Cerebellar nuclear complex (tissue), 1 donor: ENCODE data around the gene FRMD4A.
"Not testable (repeated sequence)": the region's sequence is repeated elsewhere in the genome, so short reads cannot be mapped to it uniquely, and the experiment has no call there.

Experiments
- DNase-seq, 2 experiments: peaks; one replicate each; lab custom pipeline; 2025; lab: John Stamatoyannopoulos, UW

Gene FRMD4A

GRCh38 chr10:14240253-14241189 lies 90.2 kb downstream of the FRMD4A start:
- DNase-seq: no peak

GRCh38 chr10:14238659-14239058 lies 92.1 kb downstream of the FRMD4A start:
- DNase-seq: not testable (repeated sequence)

GRCh38 chr10:14236341-14236740 lies 94.4 kb downstream of the FRMD4A start:
- no peak for DNase-seq

GRCh38 chr10:14235566-14236195 lies 95.0 kb downstream of the FRMD4A start:
- DNase-seq: no peak

GRCh38 chr10:14233566-14233965 lies 97.2 kb downstream of the FRMD4A start:
- DNase-seq: no peak

GRCh38 chr10:14228798-14229197 lies 101.9 kb downstream of the FRMD4A start:
- not testable (repeated sequence) for DNase-seq

GRCh38 chr10:14225379-14225778 lies 105.3 kb downstream of the FRMD4A start:
- DNase-seq: no peak

GRCh38 chr10:14220026-14220425 lies 110.7 kb downstream of the FRMD4A start:
- DNase-seq: no peak

GRCh38 chr10:14219411-14219810 lies 111.3 kb downstream of the FRMD4A start:
- DNase-seq: no peak

GRCh38 chr10:14215641-14216040 lies 115.1 kb downstream of the FRMD4A start:
- no peak for DNase-seq

- DNase-seq: not testable (repeated sequence)
These were observed 117.0 kb downstream of the FRMD4A start for GRCh38 chr10:14213703-14214102.

GRCh38 chr10:14211610-14212009 lies 119.1 kb downstream of the FRMD4A start:
- no peak for DNase-seq

GRCh38 chr10:14208231-14208630 lies 122.5 kb downstream of the FRMD4A start:
- no peak for DNase-seq

GRCh38 chr10:14205233-14205632 lies 125.5 kb downstream of the FRMD4A start:
- no peak for DNase-seq

GRCh38 chr10:14200698-14201544 lies 129.8 kb downstream of the FRMD4A start:
- no peak for DNase-seq

- DNase-seq: not testable (repeated sequence)
These were observed 131.6 kb downstream of the FRMD4A start for GRCh38 chr10:14199098-14199497.

- no peak for DNase-seq
These were observed 132.6 kb downstream of the FRMD4A start for GRCh38 chr10:14198078-14198477.

GRCh38 chr10:14196113-14196512 lies 134.6 kb downstream of the FRMD4A start:
- DNase-seq: no peak

GRCh38 chr10:14195433-14195832 lies 135.3 kb downstream of the FRMD4A start:
- DNase-seq: no peak

GRCh38 chr10:14192746-14193145 lies 138.0 kb downstream of the FRMD4A start:
- DNase-seq: no peak

- DNase-seq: no peak
These were observed 138.9 kb downstream of the FRMD4A start for GRCh38 chr10:14191871-14192270.

- no peak for DNase-seq
These were observed 139.3 kb downstream of the FRMD4A start for GRCh38 chr10:14191407-14191806.
